GM23338 (cell line): ENCODE data around the gene TXNDC17. TPM values are rescaled to one million over a fixed set of nuclear protein-coding genes. Genes with fewer than 3 reads are reported as not detected.

Experiments
- ATAC-seq: fragments of 200-7000 bp; cut with Tn5 transposase; 3 replicates; pipeline ENCODE4 v1.9.1; 2020
- DNase-seq: peaks from one replicate; pipeline ENCODE4 v3.0.0-alpha.2; 2015; ENCODE audit warnings: low spot score
- H2AFZ ChIP-seq: fragments of 200-600 bp; sonication (generic); 2 replicates; pipeline ENCODE4 v1.8.0; 2016; ENCODE audit warnings: antibody characterized with exemption, mild to moderate bottlenecking, moderate library complexity
- H3F3A ChIP-seq: fragments of 200-600 bp; sonication (generic); replicated peaks from 2 replicates; pipeline ENCODE4 v1.8.0; 2017; ENCODE audit warnings: antibody characterized with exemption, mixed run types, low read depth
- H3K27ac ChIP-seq: fragments of 200-600 bp; sonication (generic); 2 replicates; pipeline ENCODE4 v1.6.1; 2016; ENCODE audit warnings: low read depth
- H3K27me3 ChIP-seq: fragments of 200-600 bp; sonication (generic); 2 replicates; pipeline ENCODE4 v1.8.0; 2016; ENCODE audit warnings: mild to moderate bottlenecking, mixed run types, moderate library complexity; ENCODE audit not compliant: insufficient read depth
- H3K36me3 ChIP-seq: fragments of 200-600 bp; sonication (generic); 2 replicates; pipeline ENCODE4 v1.8.0; 2016; ENCODE audit warnings: mild to moderate bottlenecking; ENCODE audit not compliant: insufficient read depth
- H3K4me1 ChIP-seq: fragments of 200-600 bp; sonication (generic); 2 replicates; pipeline ENCODE4 v1.8.0; 2016; ENCODE audit warnings: mild to moderate bottlenecking, moderate library complexity; ENCODE audit not compliant: insufficient read depth
- H3K4me2 ChIP-seq: fragments of 200-600 bp; sonication (generic); 2 replicates; pipeline ENCODE4 v1.7.1; 2017; ENCODE audit warnings: mixed run types
- H3K4me3 ChIP-seq: fragments of 200-600 bp; sonication (generic); 2 replicates; pipeline ENCODE4 v1.6.1; 2016; ENCODE audit warnings: mixed run types
- H3K79me2 ChIP-seq: fragments of 200-600 bp; sonication (generic); replicated peaks from 2 replicates; pipeline ENCODE4 v1.8.0; 2017; ENCODE audit warnings: mild to moderate bottlenecking; ENCODE audit not compliant: insufficient read depth
- H3K9me2 ChIP-seq: fragments of 200-600 bp; sonication (generic); 2 replicates; pipeline ENCODE4 v1.8.0; 2017; ENCODE audit not compliant: insufficient read depth
- H4K20me1 ChIP-seq: fragments of 200-600 bp; sonication (generic); replicated peaks from 2 replicates; pipeline ENCODE4 v1.8.0; 2017; ENCODE audit warnings: mild to moderate bottlenecking; ENCODE audit not compliant: insufficient read depth
- H3K27ac Mint-ChIP-seq: 2 replicates; pipeline ENCODE4 v1.8.0; 2020; ENCODE audit warnings: inconsistent platforms, mild to moderate bottlenecking, moderate library complexity, mixed read lengths
- H3K27me3 Mint-ChIP-seq: 3 replicates; pipeline ENCODE4 v1.8.0; 2022; ENCODE audit warnings: low read depth, mild to moderate bottlenecking, moderate library complexity, mixed read lengths, inconsistent platforms; ENCODE audit not compliant: insufficient read depth, poor library complexity
- H3K36me3 Mint-ChIP-seq: 3 replicates; pipeline ENCODE4 v1.8.0; 2021; ENCODE audit warnings: low read depth, mild to moderate bottlenecking, inconsistent platforms, moderate library complexity, mixed read lengths
- H3K4me1 Mint-ChIP-seq: 3 replicates; pipeline ENCODE4 v1.8.0; 2020; ENCODE audit warnings: mild to moderate bottlenecking, inconsistent platforms, mixed read lengths
- H3K4me3 Mint-ChIP-seq: 3 replicates; pipeline ENCODE4 v1.8.0; 2021; ENCODE audit warnings: moderate library complexity, mild to moderate bottlenecking, inconsistent platforms, mixed read lengths
- H3K9me3 Mint-ChIP-seq: 3 replicates; pipeline ENCODE4 v1.8.0; 2020; ENCODE audit warnings: moderate library complexity, mild to moderate bottlenecking, inconsistent platforms, mixed read lengths
- ETS1 ChIP-seq: IDR thresholded peaks from 2 replicates; pipeline ENCODE4 v1.6.1; 2016; ENCODE audit warnings: antibody characterized with exemption
- EZH2 ChIP-seq: fragments of 200-600 bp; sonication (generic); IDR thresholded peaks from one replicate; pipeline ENCODE4 v1.8.0; 2017; ENCODE audit warnings: antibody characterized with exemption, mild to moderate bottlenecking, low read depth; ENCODE audit not compliant: unreplicated experiment
- EZH2phosphoT487 ChIP-seq: fragments of 200-600 bp; sonication (generic); IDR thresholded peaks from one replicate; pipeline ENCODE4 v1.8.1; 2018; ENCODE audit warnings: antibody characterized with exemption; ENCODE audit not compliant: unreplicated experiment
- JUNB ChIP-seq: IDR thresholded peaks from one replicate; pipeline ENCODE4 v1.6.1; 2016; ENCODE audit warnings: antibody characterized with exemption; ENCODE audit not compliant: unreplicated experiment
- NANOG ChIP-seq: IDR thresholded peaks from 2 replicates; pipeline ENCODE4 v1.6.1; 2016; ENCODE audit warnings: antibody characterized with exemption, borderline replicate concordance
- REST ChIP-seq: IDR thresholded peaks from one replicate; pipeline ENCODE4 v1.6.1; 2018; ENCODE audit warnings: antibody characterized with exemption; ENCODE audit not compliant: unreplicated experiment
- ZNF462 ChIP-seq: fragments of 250-450 bp; sonication (Bioruptor Pico); IDR thresholded peaks from 2 replicates; pipeline ENCODE4 v1.5.0; 2020; ENCODE audit warnings: mild to moderate bottlenecking, moderate library complexity
- polyA plus RNA-seq: library from polyadenylated mRNA; unstranded; fragments of >200 nt; fragmentation: Nextera tagmentation; extraction: Ambion mirVana; gene quantifications from 2 replicates; pipeline ENCODE4 v1.2.1, GENCODE V29; 2016
- total RNA-seq: library from RNA; depleted of rRNA; stranded (reverse); fragments of >200 nt; shearing (Covaris generic); gene quantifications from 2 replicates; pipeline ENCODE4 v1.2.3, GENCODE V29; 2014

The TXNDC17 gene
- total and polyA plus RNA-seq, 2 experiments from 2014 or later: 202 to 887 TPM

GRCh38 chr17:6671431-6671830 is 30.6 kb downstream of the TXNDC17 start (continued):
- TF ChIP-seq REST: no peak
- no peak for TF ChIP-seq JUNB

- Histone ChIP-seq H3K4me2 (no peak overlapping the region), H3K9me2 (no peaks in the 10 kb centered on the region), H3K4me3 (no peak overlapping the region), H4K20me1 (no peaks in the 10 kb centered on the region), H3K27me3 (no peaks in the 10 kb centered on the region), H3K79me2 (no peaks in the 10 kb centered on the region), H2AFZ (no peak overlapping the region), H3F3A (no peaks in the 10 kb centered on the region), H3K27ac (no peak overlapping the region), H3K4me1 (no peaks in the 10 kb centered on the region; the same call in 1 of the 2 replicates), H3K36me3 (no peaks in the 10 kb centered on the region)
- no peak overlapping the region for H3K4me3 Mint-ChIP-seq
- no peak for TF ChIP-seq EZH2phosphoT487
- TF ChIP-seq EZH2: no peak
- no peak for TF ChIP-seq ZNF462
- no peak for TF ChIP-seq REST
- no peak for TF ChIP-seq ETS1
- no peak for TF ChIP-seq NANOG
- peaks cover 3% of the 10 kb centered on the region for H3K27me3 Mint-ChIP-seq
- peaks cover 4% of the 10 kb centered on the region; the same call in 1 of the 3 replicates for H3K4me1 Mint-ChIP-seq
- DNase-seq: no peak
- H3K27ac Mint-ChIP-seq: no peak overlapping the region
- H3K9me3 Mint-ChIP-seq: no peaks in the 10 kb centered on the region
- ATAC-seq: no peak
- H3K36me3 Mint-ChIP-seq: no peaks in the 10 kb centered on the region
Observed at GRCh38 chr17:6674586-6674985, 33.7 kb downstream of the TXNDC17 start.
